B cell (primary cell): Measurements from ENCODE around the gene PRR33. TPM values are rescaled to one million over a fixed set of nuclear protein-coding genes. Genes with fewer than 3 reads are reported as not detected.

Experiments used
- ATAC-seq: fragments of 200-7000 bp; cut with Tn5 transposase; one replicate; pipeline ENCODE4 v1.10.0; 2021; ENCODE audit warnings: low read depth, mild to moderate bottlenecking, moderate number of reproducible peaks, moderate library complexity
- CTCF ChIA-PET: fragments of 350-600 bp; sonication (Branson Sonifier 250); formaldehyde crosslinking; loops from one replicate; lab custom pipeline; 2021; ENCODE audit warnings: antibody characterized with exemption, inconsistent platforms; lab: Charles Lee
- POLR2A ChIA-PET: fragments of 350-600 bp; sonication (Branson Sonifier 250); formaldehyde crosslinking; loops from one replicate; lab custom pipeline; 2021; ENCODE audit warnings: antibody characterized with exemption; lab: Charles Lee
- DNase-seq: peaks from one replicate; pipeline ENCODE4 v3.0.0; 2013
- H2AFZ ChIP-seq: 2 replicates; pipeline ENCODE4 v1.6.1; 2012; ENCODE audit warnings: mild to moderate bottlenecking, low read depth, low read length; ENCODE audit not compliant: insufficient read depth, poor library complexity, severe bottlenecking
- H3K27ac ChIP-seq, 2 donors: 1 replicate in 1 of 2; 2 replicates in 1 of 2; pipeline ENCODE4 v1.5.1; 2012 to 2013; ENCODE audit warnings: low read length in 2 of 2, mild to moderate bottlenecking in 2 of 2, moderate library complexity in 1 of 2
- H3K27me3 ChIP-seq, 4 experiments: fragments of 200-600 bp in 1 of 4; sonication (generic) in 1 of 4; replicated peaks in 1 of 4; 1 replicate in 2 of 4; 2 replicates in 2 of 4; pipeline versions ENCODE4 v1.6.1 to v1.7.0; 2013 to 2016; ENCODE audit warnings: low read length in 3 of 4, mild to moderate bottlenecking in 2 of 4, mixed read lengths in 1 of 4, moderate library complexity in 1 of 4; ENCODE audit not compliant: insufficient read depth in 4 of 4, control insufficient read depth in 3 of 4; ENCODE audit errors: control extremely low read depth in 1 of 4
- H3K36me3 ChIP-seq, 2 experiments: replicated peaks in 1 of 2; 1 replicate in 1 of 2; 2 replicates in 1 of 2; pipeline versions ENCODE4 v1.6.1 to v1.7.1; 2013; ENCODE audit warnings: low read length in 1 of 2; ENCODE audit not compliant: insufficient read depth in 2 of 2, control insufficient read depth in 1 of 2; ENCODE audit errors: control extremely low read depth in 1 of 2, extremely low read depth in 1 of 2
- H3K4me1 ChIP-seq, 2 donors: fragments of 200-600 bp in 1 of 2; sonication (generic) in 1 of 2; 1 replicate in 1 of 2; 2 replicates in 1 of 2; pipeline versions ENCODE4 v1.5.1 to v1.6.1; 2013 to 2017; ENCODE audit warnings: low read length in 2 of 2; ENCODE audit not compliant: control insufficient read depth in 2 of 2, insufficient read depth in 2 of 2
- H3K4me2 ChIP-seq: replicated peaks from 2 replicates; pipeline ENCODE3; 2012; ENCODE audit warnings: mild to moderate bottlenecking, low read depth, low read length; ENCODE audit not compliant: poor library complexity, severe bottlenecking
- H3K4me3 ChIP-seq, 5 experiments: fragments of 200-600 bp in 1 of 5; sonication (generic) in 1 of 5; 1 replicate in 3 of 5; 2 replicates in 2 of 5; pipeline versions ENCODE4 v1.5.1 to v1.7.0; 2011 to 2016; ENCODE audit warnings: low read length in 4 of 5, mild to moderate bottlenecking in 4 of 5, low read depth in 2 of 5, control low read depth in 1 of 5, moderate library complexity in 1 of 5; ENCODE audit not compliant: insufficient read depth in 1 of 5; ENCODE audit errors: control extremely low read depth in 1 of 5, extremely low read depth in 1 of 5
- H3K79me2 ChIP-seq: fragments of 200-600 bp; sonication (generic); one replicate; pipeline ENCODE4 v1.6.0; 2016; ENCODE audit warnings: low read length; ENCODE audit not compliant: control insufficient read depth, insufficient read depth
- H3K9ac ChIP-seq: fragments of 200-600 bp; sonication (generic); 2 replicates; pipeline ENCODE4 v1.6.1; 2017; ENCODE audit warnings: mild to moderate bottlenecking, low read length, moderate library complexity
- H3K9me3 ChIP-seq, 3 donors: one replicate each; pipeline versions ENCODE4 v1.6.1 to v1.7.1; 2013; ENCODE audit warnings: low read length in 2 of 3; ENCODE audit not compliant: control insufficient read depth in 2 of 3, insufficient read depth in 1 of 3; ENCODE audit errors: control extremely low read depth in 1 of 3
- H4K20me1 ChIP-seq: 2 replicates; pipeline ENCODE4 v1.6.0; 2012; ENCODE audit warnings: mild to moderate bottlenecking, low read length; ENCODE audit not compliant: insufficient read depth, control insufficient read depth, poor library complexity, severe bottlenecking
- H3K27ac Mint-ChIP-seq: one replicate; pipeline ENCODE4 v1.8.0; 2021; ENCODE audit warnings: mixed read lengths
- H3K27me3 Mint-ChIP-seq: one replicate; pipeline ENCODE4 v1.8.0; 2021; ENCODE audit warnings: mixed read lengths
- H3K4me1 Mint-ChIP-seq: one replicate; pipeline ENCODE4 v1.8.0; 2021; ENCODE audit warnings: mixed read lengths
- H3K4me3 Mint-ChIP-seq: one replicate; pipeline ENCODE4 v1.8.0; 2021; ENCODE audit warnings: mixed read lengths
- H3K9me3 Mint-ChIP-seq: one replicate; pipeline ENCODE4 v1.8.0; 2022; ENCODE audit warnings: mixed read lengths; ENCODE audit not compliant: insufficient read depth
- CTCF ChIP-seq: fragments of 200-600 bp; IDR thresholded peaks from one replicate; pipeline ENCODE4 v1.8.0; 2022; ENCODE audit warnings: antibody characterized with exemption, mild to moderate bottlenecking
- EZH2 ChIP-seq: IDR thresholded peaks from 2 replicates; pipeline ENCODE4 v1.6.1; 2012; ENCODE audit warnings: borderline replicate concordance, low read depth, mild to moderate bottlenecking, moderate library complexity, low read length; ENCODE audit not compliant: insufficient read depth, poor library complexity, severe bottlenecking
- WGBS: methylation state at CpG from one replicate; pipeline ENCODE4 v1.1.5; 2013; ENCODE audit warnings: missing lambda C conversion rate; ENCODE audit not compliant: insufficient coverage; 5-methylcytosine and 5-hydroxymethylcytosine counted together
- intact Hi-C: fragments of 100-400 bp; cut with micrococcal nuclease; formaldehyde crosslinking; loops from one replicate; pipeline ENCODE4 v1.10.0; 2022
- polyA plus RNA-seq: library from polyadenylated mRNA; depleted of rRNA; stranded (reverse); fragments of >200 nt; gene quantifications from 2 replicates; pipeline ENCODE4 v1.2.3, GENCODE V29; 2012
- total RNA-seq, 2 donors: library from RNA; stranded (reverse); fragments of 120-200 nt in 1 of 2; gene quantifications; 1 replicate in 1 of 2; 2 replicates in 1 of 2; pipeline versions ENCODE4 v1.2.3 to v1.2.4, GENCODE V29; 2013 to 2022

Gene PRR33
- total and polyA plus RNA-seq, 2 donors (not counting 1 experiment from before 2014, with no cell fraction given) = not detected

DNA sequence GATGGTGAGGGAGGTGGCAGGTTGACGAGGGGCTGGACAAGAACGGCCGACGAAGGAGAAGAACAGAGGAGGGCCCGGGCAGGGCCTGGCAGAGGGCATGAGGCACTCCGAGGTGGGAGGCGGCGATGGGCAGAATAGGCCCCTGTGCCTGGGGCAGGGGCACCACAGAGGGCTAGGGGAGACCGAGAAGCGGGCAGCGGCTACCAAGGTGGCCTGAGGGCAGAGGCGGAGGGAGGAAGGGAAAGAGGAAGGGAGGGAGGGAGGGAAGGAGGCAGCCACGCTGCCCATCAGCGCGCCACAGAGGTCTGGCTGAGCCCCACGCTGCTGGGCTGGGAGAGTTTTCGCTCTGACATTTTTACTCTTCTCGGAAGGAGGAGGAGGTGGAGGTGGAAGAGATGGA is 27.5 kb downstream of the PRR33 start:
- H3K9me3 ChIP-seq = no peaks in the 10 kb centered on the region
- no peak for ATAC-seq
- TF ChIP-seq CTCF (no peak), EZH2 (no peak)
- no peak overlapping the region for H3K9ac ChIP-seq
- Mint-ChIP-seq H3K27ac (peak overlapping the region; percentile 56), H3K4me1 (peaks cover 36% of the 10 kb centered on the region), H3K9me3 (no peaks in the 10 kb centered on the region), H3K4me3 (no peak overlapping the region), H3K27me3 (no peaks in the 10 kb centered on the region)
- ChIA-PET CTCF (no interaction called here), POLR2A (no interaction called here)
- peaks cover 0 to 62% of the 10 kb centered on the region in 2 experiments for H3K36me3 ChIP-seq
- no peak overlapping the region for H3K27ac ChIP-seq
- no peak overlapping the region for H2AFZ ChIP-seq
- no peaks in the 10 kb centered on the region for H3K27me3 ChIP-seq
- H3K79me2 ChIP-seq = peaks cover 100% of the 10 kb centered on the region
- intact Hi-C loops = no loop called here
- peaks cover 100% of the 10 kb centered on the region for H4K20me1 ChIP-seq
- peaks cover 30 to 61% of the 10 kb centered on the region in 2 donors for H3K4me1 ChIP-seq
- H3K4me2 ChIP-seq = no peak overlapping the region
- WGBS = 92% methylated on average over 18 of the region's 18 CpGs
- H3K4me3 ChIP-seq = no peak overlapping the region
- DNase-seq = no peak

- H3K79me2 ChIP-seq = peaks cover 100% of the 10 kb centered on the region
- DNase-seq (no peak), ATAC-seq (no peak)
- intact Hi-C loops = no loop called here
- H3K27ac ChIP-seq = no peak overlapping the region
- no peaks in the 10 kb centered on the region for H3K27me3 ChIP-seq
- H4K20me1 ChIP-seq = peaks cover 100% of the 10 kb centered on the region
- H3K4me3 ChIP-seq = no peak overlapping the region
- no peak overlapping the region for H2AFZ ChIP-seq
- ChIA-PET POLR2A (no interaction called here), CTCF (no interaction called here)
- H3K4me1 ChIP-seq = peaks cover 24 to 61% of the 10 kb centered on the region in 2 donors
- no peaks in the 10 kb centered on the region for H3K27me3 Mint-ChIP-seq
- 91% methylated on average over 27 of the region's 27 CpGs for WGBS
- no peak for TF ChIP-seq CTCF
- no peak for TF ChIP-seq EZH2
- H3K9me3 Mint-ChIP-seq = no peaks in the 10 kb centered on the region
- H3K4me3 Mint-ChIP-seq = no peak overlapping the region
- peak overlapping the region; percentile 56 for H3K27ac Mint-ChIP-seq
- H3K4me2 ChIP-seq = no peak overlapping the region
- no peak overlapping the region for H3K9ac ChIP-seq
- H3K36me3 ChIP-seq = peaks cover 0 to 68% of the 10 kb centered on the region in 2 experiments
- H3K9me3 ChIP-seq = no peaks in the 10 kb centered on the region
- H3K4me1 Mint-ChIP-seq = peaks cover 35% of the 10 kb centered on the region
Measured at GRCh38 chr11:1863352-1864216, 28.1 kb downstream of the PRR33 start.
